ENCODE measurements around the gene ALDH1A2. TPM values are rescaled to one million over a fixed set of nuclear protein-coding genes. Genes with fewer than 3 reads are reported as not detected.
"Not testable (repeated sequence)": the region's sequence is repeated elsewhere in the genome, so short reads cannot be mapped to it uniquely, and the experiment has no call there.

ALDH1A2 gene
- total RNA-seq, 1 experiment from 2014 or later = 1.5 TPM

- POLR2A ChIA-PET (ENCODE audit: low non-redundant PET) = no interaction called here
- Histone ChIP-seq H3K4me1 (ENCODE audit: insufficient read depth, low read length, poor library complexity, severe bottlenecking) (no peaks in the 10 kb centered on the region), H3K36me3 (ENCODE audit: insufficient read depth, low read length, poor library complexity, severe bottlenecking) (no peaks in the 10 kb centered on the region), H3K27ac (ENCODE audit: low read depth, low read length, poor library complexity, severe bottlenecking) (no peak overlapping the region), H3K4me3 (ENCODE audit: low read depth, low read length, poor library complexity, severe bottlenecking) (no peak overlapping the region), H3K27me3 (replicated peaks; ENCODE audit: insufficient read depth, low read depth, low read length, poor library complexity) (no peaks in the 10 kb centered on the region), H3K9me3 (ENCODE audit: low read depth, low read length, poor library complexity, severe bottlenecking) (no peaks in the 10 kb centered on the region)
- intact Hi-C loops (cut with micrococcal nuclease; ENCODE audit: unreplicated experiment) = no loop called here
- DNase-seq (ENCODE audit: low spot score) = peak; percentile 6
- CTCF ChIA-PET = no interaction called here
- BruUV-seq (replicated peaks) = no TSS peak
- no peak for TF ChIP-seq EZH2 (IDR thresholded peaks at IDR 0.05; ENCODE audit: borderline replicate concordance, low read depth, low read length, poor library complexity, severe bottlenecking)
- TF ChIP-seq CTCF (conservative IDR thresholded peaks at IDR 0.05; ENCODE audit: low read depth, low read length) = no peak
These were observed 61.7 kb downstream of the ALDH1A2 start for GRCh38 chr15:58003810-58004209.

- BruUV-seq (replicated peaks) = no TSS peak
- ChIA-PET POLR2A (ENCODE audit: low non-redundant PET) (no interaction called here), CTCF (no interaction called here)
- TF ChIP-seq CTCF (conservative IDR thresholded peaks at IDR 0.05; ENCODE audit: low read depth, low read length) (no peak), EZH2 (IDR thresholded peaks at IDR 0.05; ENCODE audit: borderline replicate concordance, low read depth, low read length, poor library complexity, severe bottlenecking) (no peak)
- no peaks in the 10 kb centered on the region for H3K4me1 ChIP-seq (ENCODE audit: insufficient read depth, low read length, poor library complexity, severe bottlenecking)
- DNase-seq (ENCODE audit: low spot score) = no peak
- intact Hi-C loops (cut with micrococcal nuclease; ENCODE audit: unreplicated experiment) = no loop called here
- H3K27ac ChIP-seq (ENCODE audit: low read depth, low read length, poor library complexity, severe bottlenecking) = no peak overlapping the region
- H3K27me3 ChIP-seq (replicated peaks; ENCODE audit: insufficient read depth, low read depth, low read length, poor library complexity) = no peaks in the 10 kb centered on the region
- no peaks in the 10 kb centered on the region for H3K9me3 ChIP-seq (ENCODE audit: low read depth, low read length, poor library complexity, severe bottlenecking)
- no peaks in the 10 kb centered on the region for H3K36me3 ChIP-seq (ENCODE audit: insufficient read depth, low read length, poor library complexity, severe bottlenecking)
- no peak overlapping the region for H3K4me3 ChIP-seq (ENCODE audit: low read depth, low read length, poor library complexity, severe bottlenecking)
These were observed 63.0 kb downstream of the ALDH1A2 start for GRCh38 chr15:58002338-58003126.

GRCh38 chr15:57999699-58000098 lies 65.8 kb downstream of the ALDH1A2 start:
- CTCF ChIA-PET; BruUV-seq (replicated peaks); H3K27me3 ChIP-seq (replicated peaks; ENCODE audit: insufficient read depth, low read depth, low read length, poor library complexity); intact Hi-C loops (cut with micrococcal nuclease; ENCODE audit: unreplicated experiment); H3K9me3 ChIP-seq (ENCODE audit: low read depth, low read length, poor library complexity, severe bottlenecking); H3K4me1 ChIP-seq (ENCODE audit: insufficient read depth, low read length, poor library complexity, severe bottlenecking); H3K36me3 ChIP-seq (ENCODE audit: insufficient read depth, low read length, poor library complexity, severe bottlenecking); H3K27ac ChIP-seq (ENCODE audit: low read depth, low read length, poor library complexity, severe bottlenecking); DNase-seq (ENCODE audit: low spot score); H3K4me3 ChIP-seq (ENCODE audit: low read depth, low read length, poor library complexity, severe bottlenecking); POLR2A ChIA-PET (ENCODE audit: low non-redundant PET): not testable (repeated sequence)

GRCh38 chr15:57996561-57996960 lies 69.0 kb downstream of the ALDH1A2 start:
- BruUV-seq (replicated peaks) = no TSS peak
- H3K4me3 ChIP-seq (ENCODE audit: low read depth, low read length, poor library complexity, severe bottlenecking) = no peak overlapping the region
- no peaks in the 10 kb centered on the region for H3K27me3 ChIP-seq (replicated peaks; ENCODE audit: insufficient read depth, low read depth, low read length, poor library complexity)
- H3K27ac ChIP-seq (ENCODE audit: low read depth, low read length, poor library complexity, severe bottlenecking) = no peak overlapping the region
- H3K36me3 ChIP-seq (ENCODE audit: insufficient read depth, low read length, poor library complexity, severe bottlenecking) = no peaks in the 10 kb centered on the region
- TF ChIP-seq EZH2 (IDR thresholded peaks at IDR 0.05; ENCODE audit: borderline replicate concordance, low read depth, low read length, poor library complexity, severe bottlenecking) = no peak
- H3K4me1 ChIP-seq (ENCODE audit: insufficient read depth, low read length, poor library complexity, severe bottlenecking) = no peaks in the 10 kb centered on the region
- H3K9me3 ChIP-seq (ENCODE audit: low read depth, low read length, poor library complexity, severe bottlenecking) = no peaks in the 10 kb centered on the region
- no peak for DNase-seq (ENCODE audit: low spot score)
- intact Hi-C loops (cut with micrococcal nuclease; ENCODE audit: unreplicated experiment) = no loop called here
- ChIA-PET POLR2A (ENCODE audit: low non-redundant PET) (no interaction called here), CTCF (no interaction called here)
